Measurements from ENCODE around the gene GPBP1L1.

DNA sequence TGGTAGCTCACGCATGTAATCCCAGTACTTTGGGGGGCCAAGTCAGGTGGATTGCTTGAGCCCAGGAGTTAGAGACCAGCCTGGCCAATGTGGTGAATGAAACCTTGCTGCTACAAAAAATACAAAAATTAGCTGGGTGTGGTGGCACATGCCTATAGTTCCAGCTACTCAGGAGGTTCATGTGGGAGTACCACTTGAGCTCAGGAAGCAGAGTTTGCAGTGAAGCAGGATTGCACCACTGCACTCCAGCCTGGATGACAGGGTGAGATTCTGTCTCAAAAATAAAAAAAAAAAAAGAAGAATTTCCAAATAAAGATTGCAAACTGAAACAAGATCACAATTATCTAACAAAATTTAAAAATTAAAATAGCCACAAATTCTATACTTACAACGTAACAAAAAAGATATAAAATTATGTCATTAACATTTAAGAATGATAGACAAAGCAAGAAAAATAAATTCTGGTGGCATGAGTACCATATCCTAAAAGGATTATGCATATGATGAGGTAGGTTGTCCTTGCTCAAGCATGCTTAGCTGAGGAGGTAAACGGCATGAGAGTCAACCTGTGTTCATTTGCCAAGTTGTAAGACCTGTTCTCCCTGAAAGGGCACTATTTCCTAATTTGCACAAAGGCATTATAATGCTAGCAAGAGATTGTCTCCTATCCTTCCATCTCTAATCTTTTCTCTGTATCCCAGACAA, 43.9 kb upstream of the GPBP1L1 start:
- TF ChIP-seq GATA2 (CRISPR knock-in tag; IDR thresholded peaks at IDR 0.05) (no peak), EZH2 (IDR thresholded peaks at IDR 0.05; ENCODE audit: borderline replicate concordance, low read depth, low read length) (no peak)

All from K562 (cell line).